Loucy (cell line): ENCODE measurements around the gene DGKI.

Experiments used
- EZH2phosphoT487 ChIP-seq: fragments of 200-600 bp; IDR thresholded peaks from 2 replicates; pipeline ENCODE4 v1.6.1; 2018; ENCODE audit warnings: antibody characterized with exemption, mild to moderate bottlenecking, moderate library complexity, borderline replicate concordance
- TF ChIP-seq, protein P1 (sequence below): fragments of 200-600 bp; sonication (generic); conservative IDR thresholded peaks from 2 replicates; pipeline ENCODE4 v1.5.1; 2014; ENCODE audit warnings: mild to moderate bottlenecking, antibody characterized with exemption, low read length

DNA sequence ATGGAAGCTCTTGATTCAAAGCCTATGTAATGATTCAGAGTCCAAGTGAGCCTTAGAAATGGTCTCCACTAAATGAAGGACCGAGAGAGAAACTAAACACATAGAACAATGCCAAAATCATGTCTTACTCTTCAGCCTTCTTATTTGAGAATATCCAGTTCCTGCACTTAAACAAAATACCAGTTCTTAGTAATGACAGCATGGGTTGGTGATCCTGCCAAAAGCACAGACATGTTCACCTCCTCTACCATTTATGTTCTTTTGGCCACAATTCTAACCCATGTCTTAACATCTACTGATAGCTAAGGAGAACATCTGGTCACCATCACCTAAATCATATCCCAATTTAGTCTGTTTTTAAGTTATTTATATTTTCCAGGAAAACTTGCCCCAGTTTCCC is 263.6 kb downstream of the DGKI start:
- TF ChIP-seq, protein P1, sequence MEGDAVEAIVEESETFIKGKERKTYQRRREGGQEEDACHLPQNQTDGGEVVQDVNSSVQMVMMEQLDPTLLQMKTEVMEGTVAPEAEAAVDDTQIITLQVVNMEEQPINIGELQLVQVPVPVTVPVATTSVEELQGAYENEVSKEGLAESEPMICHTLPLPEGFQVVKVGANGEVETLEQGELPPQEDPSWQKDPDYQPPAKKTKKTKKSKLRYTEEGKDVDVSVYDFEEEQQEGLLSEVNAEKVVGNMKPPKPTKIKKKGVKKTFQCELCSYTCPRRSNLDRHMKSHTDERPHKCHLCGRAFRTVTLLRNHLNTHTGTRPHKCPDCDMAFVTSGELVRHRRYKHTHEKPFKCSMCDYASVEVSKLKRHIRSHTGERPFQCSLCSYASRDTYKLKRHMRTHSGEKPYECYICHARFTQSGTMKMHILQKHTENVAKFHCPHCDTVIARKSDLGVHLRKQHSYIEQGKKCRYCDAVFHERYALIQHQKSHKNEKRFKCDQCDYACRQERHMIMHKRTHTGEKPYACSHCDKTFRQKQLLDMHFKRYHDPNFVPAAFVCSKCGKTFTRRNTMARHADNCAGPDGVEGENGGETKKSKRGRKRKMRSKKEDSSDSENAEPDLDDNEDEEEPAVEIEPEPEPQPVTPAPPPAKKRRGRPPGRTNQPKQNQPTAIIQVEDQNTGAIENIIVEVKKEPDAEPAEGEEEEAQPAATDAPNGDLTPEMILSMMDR, result no peak
- no peak for TF ChIP-seq EZH2phosphoT487
